ENCODE results near the gene AFAP1.

AFAP1 gene

DNA sequence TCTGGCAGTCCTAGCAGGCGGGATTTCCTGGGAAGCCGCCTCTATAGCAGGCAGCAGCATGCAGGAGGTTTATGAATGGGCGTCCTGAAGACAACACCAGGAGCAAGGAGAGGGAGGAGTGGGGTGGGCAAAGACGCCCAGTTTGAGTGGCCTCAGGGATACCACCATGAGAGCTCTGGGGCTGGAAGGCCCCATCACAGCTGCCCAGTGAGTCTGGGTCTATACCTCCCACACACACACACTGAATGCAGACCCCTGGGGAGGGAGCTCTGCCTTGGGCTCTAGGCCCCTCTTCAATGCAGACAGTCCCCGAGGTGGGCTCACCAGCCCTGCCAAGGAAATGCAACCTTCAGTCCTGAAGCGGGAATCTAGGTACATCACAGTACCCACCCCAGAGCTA, 98.6 kb downstream of the AFAP1 start:
- Histone ChIP-seq H3K9me2 (replicated peaks; ENCODE audit: low read depth, low read length) (no peaks in the 10 kb centered on the region), H3K4me3 (ENCODE audit: low read length, poor library complexity, severe bottlenecking) (no peak overlapping the region), H3K9me3 (ENCODE audit: insufficient read depth, low read depth, low read length) (no peaks in the 10 kb centered on the region; the same call in 1 of the 2 replicates), H3K36me3 (ENCODE audit: insufficient read depth, low read length) (no peaks in the 10 kb centered on the region), H3K27me3 (ENCODE audit: insufficient read depth, low read length, poor library complexity, severe bottlenecking) (no peaks in the 10 kb centered on the region), H3K4me1 (ENCODE audit: insufficient read depth, low read length, poor library complexity, severe bottlenecking) (no peaks in the 10 kb centered on the region), H3K4me2 (ENCODE audit: low read depth, low read length, poor library complexity, severe bottlenecking) (no peak overlapping the region), H2AFZ (ENCODE audit: low read length) (no peak overlapping the region), H4K20me1 (ENCODE audit: insufficient read depth, low read length, poor library complexity, severe bottlenecking) (no peaks in the 10 kb centered on the region), H3K9ac (ENCODE audit: low read depth, low read length, poor library complexity, severe bottlenecking) (no peak overlapping the region), H3K79me2 (ENCODE audit: insufficient read depth, low read length) (no peaks in the 10 kb centered on the region), H3F3A (ENCODE audit: low read depth) (no peaks in the 10 kb centered on the region)
- no peak for TF ChIP-seq EZH2phosphoT487 (IDR thresholded peaks at IDR 0.05; ENCODE audit: borderline replicate concordance)
- TF ChIP-seq, protein P1, sequence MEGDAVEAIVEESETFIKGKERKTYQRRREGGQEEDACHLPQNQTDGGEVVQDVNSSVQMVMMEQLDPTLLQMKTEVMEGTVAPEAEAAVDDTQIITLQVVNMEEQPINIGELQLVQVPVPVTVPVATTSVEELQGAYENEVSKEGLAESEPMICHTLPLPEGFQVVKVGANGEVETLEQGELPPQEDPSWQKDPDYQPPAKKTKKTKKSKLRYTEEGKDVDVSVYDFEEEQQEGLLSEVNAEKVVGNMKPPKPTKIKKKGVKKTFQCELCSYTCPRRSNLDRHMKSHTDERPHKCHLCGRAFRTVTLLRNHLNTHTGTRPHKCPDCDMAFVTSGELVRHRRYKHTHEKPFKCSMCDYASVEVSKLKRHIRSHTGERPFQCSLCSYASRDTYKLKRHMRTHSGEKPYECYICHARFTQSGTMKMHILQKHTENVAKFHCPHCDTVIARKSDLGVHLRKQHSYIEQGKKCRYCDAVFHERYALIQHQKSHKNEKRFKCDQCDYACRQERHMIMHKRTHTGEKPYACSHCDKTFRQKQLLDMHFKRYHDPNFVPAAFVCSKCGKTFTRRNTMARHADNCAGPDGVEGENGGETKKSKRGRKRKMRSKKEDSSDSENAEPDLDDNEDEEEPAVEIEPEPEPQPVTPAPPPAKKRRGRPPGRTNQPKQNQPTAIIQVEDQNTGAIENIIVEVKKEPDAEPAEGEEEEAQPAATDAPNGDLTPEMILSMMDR (conservative IDR thresholded peaks at IDR 0.05; ENCODE audit: low read length): no peak

DNA sequence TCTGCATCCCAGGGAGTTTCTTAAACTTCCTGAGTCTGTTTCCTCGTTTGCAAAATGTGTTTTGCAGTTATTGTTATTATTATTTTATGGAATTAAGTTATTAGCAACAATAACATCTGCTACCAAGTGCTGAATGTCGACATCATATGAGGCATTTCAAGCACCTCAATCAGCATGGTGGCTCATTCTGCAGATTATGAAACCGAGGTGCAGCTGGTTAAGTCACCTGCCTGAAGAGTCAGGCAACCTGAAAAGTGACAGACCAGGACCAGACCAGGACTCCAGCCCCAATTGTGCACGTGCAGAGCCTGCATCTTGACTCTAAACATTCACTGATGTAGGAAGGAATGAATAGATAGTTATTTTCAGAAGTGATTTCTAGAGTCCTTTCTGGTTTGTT, 99.8 kb downstream of the AFAP1 start:
- TF ChIP-seq, protein P1 (conservative IDR thresholded peaks at IDR 0.05; ENCODE audit: low read length): no peak
- TF ChIP-seq EZH2phosphoT487 (IDR thresholded peaks at IDR 0.05; ENCODE audit: borderline replicate concordance): no peak
- H2AFZ ChIP-seq (ENCODE audit: low read length): no peak overlapping the region
- H3K4me2 ChIP-seq (ENCODE audit: low read depth, low read length, poor library complexity, severe bottlenecking): no peak overlapping the region
- no peaks in the 10 kb centered on the region for H3K9me2 ChIP-seq (replicated peaks; ENCODE audit: low read depth, low read length)
- no peaks in the 10 kb centered on the region for H3K36me3 ChIP-seq (ENCODE audit: insufficient read depth, low read length)
- H3K79me2 ChIP-seq (ENCODE audit: insufficient read depth, low read length): no peaks in the 10 kb centered on the region
- no peaks in the 10 kb centered on the region; the same call in 1 of the 2 replicates for H3K9me3 ChIP-seq (ENCODE audit: insufficient read depth, low read depth, low read length)
- H4K20me1 ChIP-seq (ENCODE audit: insufficient read depth, low read length, poor library complexity, severe bottlenecking): no peaks in the 10 kb centered on the region
- H3K9ac ChIP-seq (ENCODE audit: low read depth, low read length, poor library complexity, severe bottlenecking): no peak overlapping the region
- H3K4me3 ChIP-seq (ENCODE audit: low read length, poor library complexity, severe bottlenecking): no peak overlapping the region
- no peaks in the 10 kb centered on the region for H3K27me3 ChIP-seq (ENCODE audit: insufficient read depth, low read length, poor library complexity, severe bottlenecking)
- H3K4me1 ChIP-seq (ENCODE audit: insufficient read depth, low read length, poor library complexity, severe bottlenecking): no peaks in the 10 kb centered on the region
- no peaks in the 10 kb centered on the region for H3F3A ChIP-seq (ENCODE audit: low read depth)

DNA sequence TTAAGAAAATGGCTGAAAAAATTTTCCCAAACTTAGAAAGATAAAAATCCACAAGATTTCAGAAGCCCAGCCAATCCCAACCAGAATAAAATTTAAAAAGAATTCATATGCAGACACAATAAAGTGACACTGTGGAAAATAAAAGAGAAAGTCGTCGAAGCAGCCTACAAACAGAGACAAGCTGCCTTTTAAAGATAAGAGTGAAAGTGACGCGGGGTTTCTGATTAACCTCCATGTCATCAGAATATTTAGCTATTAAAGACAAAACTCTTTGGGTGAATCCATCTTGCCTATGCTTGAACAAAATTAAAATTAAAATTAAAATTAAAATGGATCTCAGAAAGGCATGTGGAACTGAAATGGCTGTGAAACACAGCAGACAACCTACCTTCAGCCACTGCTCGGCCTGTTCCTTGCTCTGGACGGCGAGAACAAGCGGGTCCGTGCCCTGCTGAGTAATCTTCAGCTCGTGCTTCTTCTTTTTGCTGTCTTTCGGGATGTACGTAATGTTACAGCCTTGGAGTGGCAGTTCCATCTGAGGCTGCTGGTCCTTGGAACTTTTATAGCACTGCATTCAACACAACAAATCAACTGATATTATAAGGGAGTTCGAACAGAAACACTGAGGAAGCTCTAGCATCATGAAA, 101.4 kb downstream of the AFAP1 start:
- Histone ChIP-seq H3K79me2 (ENCODE audit: insufficient read depth, low read length) (no peaks in the 10 kb centered on the region), H4K20me1 (ENCODE audit: insufficient read depth, low read length, poor library complexity, severe bottlenecking) (no peaks in the 10 kb centered on the region), H3K4me2 (ENCODE audit: low read depth, low read length, poor library complexity, severe bottlenecking) (no peak overlapping the region), H3K9ac (ENCODE audit: low read depth, low read length, poor library complexity, severe bottlenecking) (no peak overlapping the region), H3K9me2 (replicated peaks; ENCODE audit: low read depth, low read length) (no peaks in the 10 kb centered on the region), H2AFZ (ENCODE audit: low read length) (no peak overlapping the region), H3K36me3 (ENCODE audit: insufficient read depth, low read length) (no peaks in the 10 kb centered on the region), H3K27me3 (ENCODE audit: insufficient read depth, low read length, poor library complexity, severe bottlenecking) (no peaks in the 10 kb centered on the region), H3K9me3 (ENCODE audit: insufficient read depth, low read depth, low read length) (no peaks in the 10 kb centered on the region; the same call in 1 of the 2 replicates), H3K4me1 (ENCODE audit: insufficient read depth, low read length, poor library complexity, severe bottlenecking) (no peaks in the 10 kb centered on the region), H3F3A (ENCODE audit: low read depth) (no peaks in the 10 kb centered on the region), H3K4me3 (ENCODE audit: low read length, poor library complexity, severe bottlenecking) (no peak overlapping the region)
- no peak for TF ChIP-seq EZH2phosphoT487 (IDR thresholded peaks at IDR 0.05; ENCODE audit: borderline replicate concordance)

DNA sequence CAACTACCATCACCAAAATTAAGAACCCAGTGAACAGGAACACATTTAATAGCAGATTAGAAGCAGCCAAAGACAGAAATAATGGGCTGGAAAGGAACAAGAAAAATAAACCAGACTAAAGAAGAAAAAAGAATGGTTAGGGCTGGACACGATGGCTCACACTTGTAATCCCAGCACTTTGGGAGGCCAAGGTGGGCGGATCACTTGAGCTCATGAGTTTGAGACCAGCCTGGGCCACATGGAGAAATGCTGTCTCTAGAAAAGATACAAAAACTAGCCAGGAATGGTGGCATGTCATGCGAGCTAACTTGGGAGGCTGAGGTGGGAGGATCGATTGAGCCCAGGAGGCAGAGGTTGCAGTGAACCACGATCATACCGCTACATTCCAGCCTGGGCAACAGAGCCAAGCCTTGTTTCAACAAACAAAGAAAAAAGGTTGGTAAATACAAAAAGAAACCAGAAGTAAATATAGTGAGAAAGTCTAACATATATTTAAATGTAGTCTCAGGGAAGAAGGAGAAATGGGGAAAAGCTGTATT, 102.0 kb downstream of the AFAP1 start:
- no peak overlapping the region for H3K4me3 ChIP-seq (ENCODE audit: low read length, poor library complexity, severe bottlenecking)
- H3K79me2 ChIP-seq (ENCODE audit: insufficient read depth, low read length): no peaks in the 10 kb centered on the region
- H3F3A ChIP-seq (ENCODE audit: low read depth): no peaks in the 10 kb centered on the region
- no peak overlapping the region for H3K9ac ChIP-seq (ENCODE audit: low read depth, low read length, poor library complexity, severe bottlenecking)
- no peaks in the 10 kb centered on the region for H3K27me3 ChIP-seq (ENCODE audit: insufficient read depth, low read length, poor library complexity, severe bottlenecking)
- no peaks in the 10 kb centered on the region for H3K4me1 ChIP-seq (ENCODE audit: insufficient read depth, low read length, poor library complexity, severe bottlenecking)
- H2AFZ ChIP-seq (ENCODE audit: low read length): no peak overlapping the region
- H3K4me2 ChIP-seq (ENCODE audit: low read depth, low read length, poor library complexity, severe bottlenecking): no peak overlapping the region
- H3K9me3 ChIP-seq (ENCODE audit: insufficient read depth, low read depth, low read length): no peaks in the 10 kb centered on the region; the same call in 1 of the 2 replicates
- TF ChIP-seq, protein P1 (conservative IDR thresholded peaks at IDR 0.05; ENCODE audit: low read length): no peak
- no peak for TF ChIP-seq EZH2phosphoT487 (IDR thresholded peaks at IDR 0.05; ENCODE audit: borderline replicate concordance)
- no peaks in the 10 kb centered on the region for H3K9me2 ChIP-seq (replicated peaks; ENCODE audit: low read depth, low read length)
- H4K20me1 ChIP-seq (ENCODE audit: insufficient read depth, low read length, poor library complexity, severe bottlenecking): no peaks in the 10 kb centered on the region
- H3K36me3 ChIP-seq (ENCODE audit: insufficient read depth, low read length): no peaks in the 10 kb centered on the region

Data from Loucy (cell line).